Adrenal gland (tissue), 12 donors: ENCODE results near the gene RFWD3. TPM values are rescaled to one million over a fixed set of nuclear protein-coding genes. Genes with fewer than 3 reads are reported as not detected.

Experiments used
- DNase-seq, 7 donors: peaks; one replicate each; pipeline ENCODE4 v3.0.0-alpha.2; 2019 to 2020
- H3K27ac ChIP-seq, 5 donors: fragments of 200-600 bp; sonication (generic) in 4 of 5; 1 replicate in 3 of 5; 2 replicates in 2 of 5; pipeline versions ENCODE4 v1.5.1 to v1.8.0; 2016 to 2020; ENCODE audit warnings: mild to moderate bottlenecking in 1 of 5
- H3K27me3 ChIP-seq: fragments of 200-600 bp; 2 replicates; pipeline ENCODE4 v1.8.0; 2021
- H3K36me3 ChIP-seq, 2 donors: fragments of 200-600 bp; replicated peaks in 1 of 2; 1 replicate in 1 of 2; 2 replicates in 1 of 2; pipeline versions ENCODE4 v1.5.1 to v1.8.0; 2018 to 2022
- H3K4me1 ChIP-seq, 2 donors: fragments of 200-600 bp; replicated peaks in 1 of 2; 1 replicate in 1 of 2; 2 replicates in 1 of 2; pipeline versions ENCODE4 v1.5.1 to v1.8.0; 2018 to 2021
- H3K4me3 ChIP-seq, 4 donors: fragments of 200-600 bp; sonication (generic) in 3 of 4; one replicate each; pipeline ENCODE4 v1.5.1; 2016 to 2018
- H3K9me3 ChIP-seq, 3 donors: fragments of 200-600 bp; sonication (generic) in 1 of 3; replicated peaks in 1 of 3; 1 replicate in 2 of 3; 2 replicates in 1 of 3; pipeline versions ENCODE4 v1.5.1 to v1.8.0; 2016 to 2021
- POLR2A ChIP-seq, 2 donors: fragments of 450-650 bp; IDR thresholded peaks; one replicate each; pipeline ENCODE4 v1.6.1; 2017; ENCODE audit warnings: antibody characterized with exemption in 2 of 2, mild to moderate bottlenecking in 2 of 2, moderate library complexity in 1 of 2
- whole genome bisulfite sequencing, 4 donors: extraction: QIAGEN DNeasy Blood & Tissue Kit in 2 of 4; methylation state at CpG; one replicate each; pipeline versions ENCODE4 v1.1.5 to v1.1.7; 2013 to 2017; 5-methylcytosine and 5-hydroxymethylcytosine counted together
- intact Hi-C, 2 donors: fragments of 100-400 bp; cut with DNase I; formaldehyde crosslinking; loops; one replicate each; pipeline versions ENCODE4 v1.14.1 to v1.15.0; 2022 to 2023
- polyA plus RNA-seq, 3 donors: library from polyadenylated mRNA; stranded (reverse); fragments of 200-250 nt in 2 of 3; fragments of 350-450 nt in 1 of 3; fragmentation: Illumina TruSeq in 1 of 3; extraction: RNeasy Lipid Tissue Mini Kit (QIAGEN cat#74804) in 1 of 3; gene quantifications; one replicate each; pipeline ENCODE4 v1.2.3, GENCODE V29; 2013 to 2014
- total RNA-seq, 9 donors: library from RNA; depleted of rRNA in 4 of 9; stranded (reverse); fragments of >200 nt in 4 of 9; fragments of 120-200 nt in 1 of 9; fragmentation: NEBNext Ultra II Directional in 1 of 9; extraction: Animal tissue kit (Norgen Biotek cat#: 25700) in 1 of 9; gene quantifications; one replicate each; pipeline versions ENCODE4 v1.1.0 to v1.2.4, GENCODE V29; 2013 to 2023
- TF ChIP-seq, protein P1 (sequence below), 6 experiments: fragments of 450-650 bp in 4 of 6; fragments of 200-600 bp in 2 of 6; sonication (generic) in 1 of 6; IDR thresholded peaks; 1 replicate in 5 of 6; 2 replicates in 1 of 6; pipeline versions ENCODE4 v1.5.1 to v1.8.0; 2016 to 2021; ENCODE audit warnings: antibody characterized with exemption in 6 of 6, mild to moderate bottlenecking in 2 of 6, moderate library complexity in 1 of 6
- donor health status: healthy with polysubstance abuse.
- donor health status: Bipolar disorder and iron deficiency.
- donor health status: DM: yes; HTN: yes; CAD: no.
- donor health status: DM: no; HTN: no; CAD: no.
- donor health status: DM: no; HTN: no; CAD: no.
- donor health status: DM: yes; HTN: yes; CAD: no.

RFWD3 gene
- total and polyA plus RNA-seq, 12 donors: 2.6 to 27.1 (median 11.9) TPM

DNA sequence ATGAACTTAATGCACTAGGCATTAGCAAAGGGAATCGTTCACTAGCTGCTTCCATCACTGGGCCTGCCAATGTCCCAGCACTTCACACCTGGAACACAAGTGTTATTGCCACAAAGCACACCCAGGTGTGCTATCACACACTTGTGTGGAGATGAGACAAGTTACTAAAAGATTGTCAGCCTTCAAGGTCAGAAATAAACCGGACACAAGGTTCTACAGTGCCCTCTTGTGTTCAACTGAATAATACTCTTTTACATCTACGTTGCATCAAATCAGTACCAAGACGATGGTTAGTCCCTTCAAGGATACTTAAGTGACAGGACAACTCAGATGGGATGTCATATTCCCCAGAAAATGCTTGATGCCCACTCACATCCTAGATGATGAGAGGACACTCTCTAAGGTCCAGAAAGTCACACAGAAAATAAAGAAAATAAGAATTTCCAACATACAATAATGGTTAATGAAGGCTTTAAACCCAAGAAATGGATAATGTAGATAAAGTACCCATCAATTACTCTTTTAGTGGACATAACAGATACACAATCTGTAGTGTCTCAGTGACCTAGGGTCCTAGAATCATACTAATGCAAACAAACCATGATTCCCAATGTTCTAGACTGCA, 43.4 kb downstream of the RFWD3 start:
- no peak overlapping the region for H3K27ac ChIP-seq
- no peaks in the 10 kb centered on the region for H3K9me3 ChIP-seq
- 21 to 28% (median 26%) methylated on average over 4 of the region's 4 CpGs for WGBS, 4 donors
- intact Hi-C loops: loop anchor here (10.0 kb wide), 2 partner anchors 149 to 159 kb away; no protein-coding TSS in a partner anchor
- TF ChIP-seq, protein P1, sequence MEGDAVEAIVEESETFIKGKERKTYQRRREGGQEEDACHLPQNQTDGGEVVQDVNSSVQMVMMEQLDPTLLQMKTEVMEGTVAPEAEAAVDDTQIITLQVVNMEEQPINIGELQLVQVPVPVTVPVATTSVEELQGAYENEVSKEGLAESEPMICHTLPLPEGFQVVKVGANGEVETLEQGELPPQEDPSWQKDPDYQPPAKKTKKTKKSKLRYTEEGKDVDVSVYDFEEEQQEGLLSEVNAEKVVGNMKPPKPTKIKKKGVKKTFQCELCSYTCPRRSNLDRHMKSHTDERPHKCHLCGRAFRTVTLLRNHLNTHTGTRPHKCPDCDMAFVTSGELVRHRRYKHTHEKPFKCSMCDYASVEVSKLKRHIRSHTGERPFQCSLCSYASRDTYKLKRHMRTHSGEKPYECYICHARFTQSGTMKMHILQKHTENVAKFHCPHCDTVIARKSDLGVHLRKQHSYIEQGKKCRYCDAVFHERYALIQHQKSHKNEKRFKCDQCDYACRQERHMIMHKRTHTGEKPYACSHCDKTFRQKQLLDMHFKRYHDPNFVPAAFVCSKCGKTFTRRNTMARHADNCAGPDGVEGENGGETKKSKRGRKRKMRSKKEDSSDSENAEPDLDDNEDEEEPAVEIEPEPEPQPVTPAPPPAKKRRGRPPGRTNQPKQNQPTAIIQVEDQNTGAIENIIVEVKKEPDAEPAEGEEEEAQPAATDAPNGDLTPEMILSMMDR (IDR thresholded peaks at IDR 0.05): peak; percentile 47 to 81 (median 70)
- TF ChIP-seq POLR2A (IDR thresholded peaks at IDR 0.05): no peak
- H3K36me3 ChIP-seq: peaks cover 0 to 49% of the 10 kb centered on the region in 2 donors
- peak in 2 of 7 donors; percentile 8 to 44 for DNase-seq
- H3K4me1 ChIP-seq: peaks cover 0 to 8% of the 10 kb centered on the region in 2 donors
- H3K4me3 ChIP-seq: no peak overlapping the region
- H3K27me3 ChIP-seq: no peaks in the 10 kb centered on the region

DNA sequence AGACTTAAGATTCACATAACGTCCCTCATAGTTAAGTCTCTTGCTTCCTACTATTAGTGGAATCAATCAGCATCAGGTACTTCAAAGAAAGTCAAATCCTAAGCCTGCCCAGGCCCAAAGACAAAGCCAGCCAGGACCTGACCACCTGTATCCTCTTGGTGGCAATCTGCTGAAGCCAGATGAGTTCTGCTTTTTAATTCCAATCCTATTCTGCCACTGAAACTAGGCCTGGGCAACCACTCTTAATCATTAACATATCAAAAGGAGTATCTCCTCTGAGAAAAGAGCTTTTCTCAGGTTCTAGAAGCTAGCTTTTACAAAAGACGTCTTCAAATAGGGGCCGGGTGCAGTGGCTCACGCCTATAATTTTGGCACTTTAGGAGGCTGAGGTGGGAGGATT, 44.7 kb downstream of the RFWD3 start:
- Histone ChIP-seq H3K4me1 (peaks cover 0 to 2% of the 10 kb centered on the region in 2 donors), H3K9me3 (no peaks in the 10 kb centered on the region), H3K27ac (no peak overlapping the region), H3K4me3 (no peak overlapping the region), H3K36me3 (peaks cover 0 to 37% of the 10 kb centered on the region in 2 donors), H3K27me3 (no peaks in the 10 kb centered on the region)
- intact Hi-C loops: loop anchor here (10.0 kb wide), 2 partner anchors 147 to 157 kb away; no protein-coding TSS in a partner anchor
- peak in 1 of 7 donors; percentile 27 for DNase-seq
- TF ChIP-seq POLR2A (IDR thresholded peaks at IDR 0.05): no peak
- TF ChIP-seq, protein P1 (IDR thresholded peaks at IDR 0.05): no peak
- WGBS, 4 donors: 95 to 97% (median 96%) methylated on average over 4 of the region's 4 CpGs

DNA sequence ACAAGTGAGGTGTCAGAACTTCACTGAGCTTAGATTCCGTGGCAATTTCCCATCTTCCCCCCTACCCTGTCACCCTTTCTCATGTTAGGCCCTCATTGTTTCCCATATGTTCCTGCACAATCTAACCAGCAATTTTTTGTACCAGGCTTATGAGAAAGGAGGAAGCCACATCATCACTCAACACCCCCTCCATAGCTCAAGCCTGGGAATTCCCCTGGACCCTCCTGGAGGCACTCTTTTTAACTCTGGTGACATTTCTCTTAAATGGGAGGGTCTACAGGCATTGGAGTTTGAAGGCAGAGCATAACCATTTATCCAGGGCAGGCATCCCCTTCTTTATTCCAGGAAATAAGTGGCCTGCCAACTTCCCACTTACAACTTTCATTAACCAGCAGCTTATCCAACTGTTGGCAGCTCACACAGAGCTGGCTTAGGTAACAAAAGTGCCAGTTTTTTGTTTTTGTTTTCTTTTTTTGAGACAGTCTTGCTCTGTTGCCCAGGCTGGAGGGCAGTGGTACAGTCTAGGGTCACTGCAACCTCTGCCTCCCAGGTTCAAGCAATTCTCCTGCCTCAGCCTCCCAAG, 49.4 kb downstream of the RFWD3 start:
- peak in 1 of 7 donors; percentile 2 for DNase-seq
- 88 to 100% (median 98%) methylated on average over 1 of the region's 1 CpG for WGBS, 4 donors
- Histone ChIP-seq H3K4me1 (no peaks in the 10 kb centered on the region), H3K4me3 (no peak overlapping the region), H3K36me3 (peaks cover 0 to 4% of the 10 kb centered on the region in 2 donors), H3K9me3 (no peaks in the 10 kb centered on the region), H3K27ac (no peak overlapping the region), H3K27me3 (no peaks in the 10 kb centered on the region)
- TF ChIP-seq POLR2A (IDR thresholded peaks at IDR 0.05): no peak
- TF ChIP-seq, protein P1 (IDR thresholded peaks at IDR 0.05): no peak
- intact Hi-C loops: no loop called here

DNA sequence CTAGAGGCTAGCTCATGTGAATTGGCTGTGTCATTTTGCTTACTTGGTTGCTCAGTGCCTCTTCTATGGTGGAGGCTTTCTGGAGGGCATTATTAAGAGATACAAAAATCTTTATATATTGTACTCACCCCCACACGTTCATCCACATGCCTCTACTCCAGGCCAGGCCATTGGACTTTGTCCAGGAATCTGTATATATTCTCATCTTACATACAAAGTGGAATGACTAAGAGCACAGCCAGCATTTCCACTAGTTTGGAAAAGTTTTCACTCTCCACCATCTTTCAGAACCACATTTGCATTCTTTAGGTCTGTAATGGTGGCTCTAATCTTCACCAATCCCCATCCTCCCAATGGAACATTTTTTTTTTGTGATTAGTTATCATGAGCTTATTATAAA, 55.0 kb downstream of the RFWD3 start:
- intact Hi-C loops: no loop called here
- Histone ChIP-seq H3K4me3 (no peak overlapping the region), H3K36me3 (no peaks in the 10 kb centered on the region), H3K4me1 (no peaks in the 10 kb centered on the region), H3K9me3 (no peaks in the 10 kb centered on the region), H3K27me3 (no peaks in the 10 kb centered on the region), H3K27ac (no peak overlapping the region)
- TF ChIP-seq, protein P1 (IDR thresholded peaks at IDR 0.05): no peak
- TF ChIP-seq POLR2A (IDR thresholded peaks at IDR 0.05): no peak
- DNase-seq: no peak
- 79 to 88% (median 85%) methylated on average over 1 of the region's 1 CpG for WGBS, 4 donors
